Activated naive CD8-positive, alpha-beta T cell treated with anti-CD3 and anti-CD28 coated beads for 36 hours (primary cell): Measurements from ENCODE around the gene ZNF649. TPM values are rescaled to one million over a fixed set of nuclear protein-coding genes. Genes with fewer than 3 reads are reported as not detected.

Experiments used
- total RNA-seq, 2 experiments: library from RNA; stranded (reverse); gene quantifications; one replicate each; pipeline ENCODE4 v1.2.3, GENCODE V29; 2021

Gene ZNF649
- total RNA-seq, 2 experiments from 2014 or later: 12.1 to 12.2 TPM

Other genes with a start within 250 kb of the ZNF649 start
- gene SPACA6, start 211.7 kb downstream of the ZNF649 start, total RNA-seq: 1 to 10 TPM; 2.0 to 2.1 TPM
- not detected for gene HAS1, start 181.0 kb downstream of the ZNF649 start, total RNA-seq
- not detected for gene FPR1, start 153.1 kb downstream of the ZNF649 start, total RNA-seq
- gene FPR2, start 143.8 kb downstream of the ZNF649 start, total RNA-seq: not detected
- not detected for gene FPR3, start 109.9 kb downstream of the ZNF649 start, total RNA-seq
- 1 to 10 TPM; 4.5 to 4.8 TPM for gene ZNF577, start 17.1 kb downstream of the ZNF649 start, total RNA-seq
- 1 to 10 TPM; 4.3 to 4.5 TPM for gene ZNF613, start 22.5 kb upstream of the ZNF649 start, total RNA-seq
- gene ZNF350, start 81.8 kb upstream of the ZNF649 start, total RNA-seq: 10 to 100 TPM; 11.3 to 11.4 TPM
- gene ZNF615, start 103.2 kb upstream of the ZNF649 start, total RNA-seq: 1 to 10 TPM; 8.4 to 8.5 TPM
- 10 to 100 TPM; 15.4 to 17.4 TPM for gene ZNF614, start 123.4 kb upstream of the ZNF649 start, total RNA-seq
- 10 to 100 TPM; 13.7 to 14.9 TPM for gene ZNF432, start 143.8 kb upstream of the ZNF649 start, total RNA-seq
- 10 to 100 TPM; 16.4 to 17.9 TPM for gene ZNF841, start 190.7 kb upstream of the ZNF649 start, total RNA-seq
- 1 to 10 TPM; 9.0 to 9.5 TPM for gene ZNF616, start 234.9 kb upstream of the ZNF649 start, total RNA-seq